GM18951 (cell line): ENCODE measurements around the gene UST.

Experiments used
- POLR2A ChIP-seq: IDR thresholded peaks from 4 replicates; pipeline ENCODE4 v1.6.1; 2011; ENCODE audit warnings: mild to moderate bottlenecking; ENCODE audit not compliant: insufficient read length, insufficient read depth; ENCODE audit errors: extremely low read depth
- in situ Hi-C: fragments of 300-500 bp; cut with MboI; formaldehyde crosslinking; loops from one replicate; pipeline ENCODE4 v1.12.0; 2022; ENCODE audit warnings: low sequenced_read_pairs, mixed read lengths, inconsistent platforms; ENCODE audit not compliant: unreplicated experiment

The UST gene

DNA sequence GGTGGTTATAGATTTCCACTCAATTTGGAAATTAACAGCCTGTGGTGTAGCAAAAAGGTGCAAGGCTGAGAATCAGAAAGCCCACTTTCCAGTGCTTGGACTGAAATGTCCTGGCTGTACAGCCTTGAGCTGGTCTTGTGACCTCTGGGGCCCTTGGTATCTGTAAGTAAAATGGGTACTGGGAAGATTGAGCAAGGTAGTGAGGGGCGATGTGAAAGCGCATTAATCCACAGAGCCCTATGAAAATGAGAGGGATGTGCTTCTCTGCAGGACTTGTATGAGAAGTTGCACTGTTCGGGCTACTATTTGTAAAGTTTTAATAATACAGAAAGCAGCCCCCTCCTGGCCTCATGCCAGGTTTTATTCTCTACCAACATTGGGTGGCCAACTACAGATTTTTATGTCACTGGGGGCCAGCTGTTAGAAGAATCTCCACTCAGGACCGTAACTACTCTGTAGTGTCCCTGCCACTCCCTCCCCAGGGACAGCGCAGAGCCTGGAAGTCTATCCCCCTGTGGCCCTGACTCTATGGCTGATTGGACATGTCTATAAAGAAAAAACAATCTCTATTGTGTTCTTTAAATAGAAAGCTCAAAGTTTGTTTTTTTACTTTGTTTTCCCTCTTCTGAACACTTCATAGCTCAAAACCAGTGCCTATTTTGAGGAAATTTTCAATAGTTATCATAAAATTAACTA, 316.0 kb downstream of the UST start:
- TF ChIP-seq POLR2A = no peak
- in situ Hi-C loops = no loop called here

DNA sequence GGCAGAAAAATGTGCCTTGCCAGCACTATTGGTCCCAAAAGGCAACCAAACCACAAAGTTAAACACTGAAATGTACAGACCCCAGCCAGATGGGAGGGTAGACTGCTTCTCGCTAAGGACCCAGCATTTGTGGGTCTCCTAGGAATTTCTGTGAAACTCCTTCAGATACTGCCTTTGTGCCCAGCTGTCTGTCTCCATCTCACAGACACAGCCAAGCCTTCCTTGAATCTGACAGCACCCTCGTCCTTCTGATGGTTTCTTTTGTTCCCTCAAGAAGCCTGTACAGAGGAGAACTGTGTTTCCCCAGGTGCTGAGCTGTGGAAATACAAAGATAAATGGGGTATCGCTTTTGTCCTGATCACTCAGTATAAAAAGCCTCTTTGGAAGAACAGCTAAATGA, 316.6 kb downstream of the UST start:
- TF ChIP-seq POLR2A = no peak
- in situ Hi-C loops = no loop called here

DNA sequence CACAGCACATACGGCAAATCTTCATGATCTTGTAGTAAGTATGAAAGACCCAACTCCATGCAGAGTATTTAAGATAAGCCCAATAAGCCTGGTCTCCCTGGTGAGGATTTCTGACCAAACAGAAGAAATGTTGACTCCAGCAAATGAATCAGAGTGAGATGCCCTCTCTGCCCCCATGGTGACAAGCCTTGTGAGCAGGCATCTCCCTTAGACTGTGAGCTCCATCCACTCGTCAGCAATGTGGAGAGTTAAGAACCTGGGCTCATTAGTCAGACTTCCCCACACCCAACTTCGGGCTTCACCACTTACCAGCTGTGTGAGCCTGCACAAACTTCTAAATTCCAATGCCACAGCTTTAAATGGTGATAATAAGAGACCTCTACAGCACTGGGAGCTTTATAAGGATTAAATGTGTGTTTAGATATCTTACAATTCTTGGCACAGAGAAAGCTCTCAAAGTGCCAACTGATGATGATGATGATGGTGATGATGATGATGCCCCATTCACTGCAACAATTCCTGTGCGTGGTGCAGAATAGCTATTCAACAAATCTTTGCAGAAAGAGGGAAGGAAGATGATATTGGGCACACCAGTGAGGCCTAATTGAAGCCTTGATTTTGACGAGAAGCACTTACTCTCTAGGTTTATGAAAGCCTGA, 317.3 kb downstream of the UST start:
- TF ChIP-seq POLR2A = no peak
- in situ Hi-C loops = no loop called here

DNA sequence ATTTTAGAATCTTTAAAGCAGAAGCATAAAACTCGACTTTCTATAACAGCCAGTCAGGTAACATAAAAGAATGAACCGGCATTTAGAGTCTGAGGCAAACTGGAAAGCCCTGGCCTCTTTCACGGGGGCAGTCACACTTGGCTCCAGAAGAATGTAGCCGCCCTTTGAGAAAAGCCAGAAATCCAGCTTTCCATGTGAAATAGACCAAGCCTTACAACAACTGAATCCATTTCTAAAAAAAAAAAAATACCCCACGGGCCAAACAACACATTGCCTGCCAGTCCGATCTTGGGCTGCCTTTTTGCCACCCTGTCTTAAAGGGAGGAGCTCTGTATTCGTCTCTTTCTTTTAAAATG, 317.8 kb downstream of the UST start:
- no peak for TF ChIP-seq POLR2A
- in situ Hi-C loops = no loop called here

DNA sequence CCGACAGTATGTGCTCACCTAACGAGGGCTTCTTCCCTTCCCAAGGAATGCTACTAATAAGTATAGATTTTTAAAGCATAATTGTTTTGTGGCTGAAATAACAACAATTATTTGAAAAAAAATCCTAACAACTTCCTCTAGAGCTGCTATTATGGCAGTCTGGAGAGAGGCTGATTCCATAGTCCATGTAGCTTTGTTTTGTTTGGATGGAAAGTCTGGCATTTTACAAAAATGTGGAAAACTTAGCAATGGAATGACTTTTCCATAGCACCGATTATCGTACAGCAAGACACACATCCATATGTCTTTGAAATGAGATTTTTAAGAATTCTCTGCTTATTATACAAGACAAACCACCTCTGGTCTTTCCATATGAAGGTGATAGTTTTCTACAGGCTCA, 318.3 kb downstream of the UST start:
- no peak for TF ChIP-seq POLR2A
- in situ Hi-C loops = no loop called here

DNA sequence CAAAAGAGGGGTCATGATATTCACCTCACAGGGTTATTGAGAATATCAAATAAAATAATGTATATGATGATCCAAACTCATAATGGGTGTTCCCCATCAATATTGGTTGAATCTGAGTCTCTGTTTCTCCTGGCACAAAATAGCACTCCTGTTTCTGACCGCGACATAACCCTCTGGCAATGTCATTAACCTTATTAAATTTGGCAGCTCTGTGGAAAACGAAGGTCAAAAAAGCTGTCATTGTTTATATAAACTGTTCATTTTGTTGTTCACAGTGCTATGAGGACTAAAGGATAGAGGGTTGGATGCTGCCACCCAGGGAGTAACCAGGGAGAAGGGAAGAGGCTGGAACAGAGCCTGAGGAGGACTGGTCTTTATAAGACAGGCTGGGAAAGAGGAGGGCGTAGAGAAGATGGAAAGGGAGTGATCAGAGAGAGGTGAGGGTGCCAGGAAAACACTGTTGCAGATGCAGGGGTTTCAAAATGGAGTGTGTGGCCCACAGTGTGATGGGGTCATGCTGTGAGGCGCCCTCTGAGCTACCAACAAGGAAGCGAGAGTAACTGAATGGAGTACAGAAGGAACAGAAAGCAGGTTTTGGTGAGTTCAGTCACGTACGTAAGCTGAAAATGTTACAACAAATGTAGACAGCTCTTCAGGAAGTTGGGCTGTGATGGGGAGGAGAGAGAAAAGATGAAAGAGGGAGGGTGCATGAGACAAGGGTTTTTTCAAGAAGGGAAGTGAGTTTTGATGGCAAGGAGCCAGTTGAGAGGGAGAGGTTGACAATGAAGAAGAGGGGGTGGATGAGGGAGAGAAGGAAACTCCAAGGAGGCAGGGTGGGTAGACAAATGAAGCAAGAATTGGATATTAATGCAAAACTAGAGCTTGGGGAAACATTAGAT, 319.1 kb downstream of the UST start:
- no peak for TF ChIP-seq POLR2A
- in situ Hi-C loops = no loop called here

DNA sequence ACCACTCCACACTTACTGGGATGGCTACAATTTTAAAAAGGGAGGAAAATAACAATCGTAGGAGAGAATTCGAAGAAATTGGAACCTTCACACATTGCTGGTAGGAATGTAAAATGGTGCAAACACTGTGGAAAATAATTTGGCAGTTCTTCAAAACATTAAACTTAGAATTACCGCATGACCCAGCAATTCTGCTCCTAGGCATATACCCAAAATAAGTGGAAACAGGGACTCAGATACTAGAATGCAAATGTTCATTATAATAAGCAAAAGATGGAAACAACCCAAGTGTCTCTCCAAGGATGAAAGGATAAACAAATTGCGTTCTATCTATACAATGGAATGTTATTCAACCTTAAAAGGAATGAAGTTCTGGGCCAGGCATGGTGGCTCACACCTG, 325.2 kb downstream of the UST start:
- in situ Hi-C loops = no loop called here
- TF ChIP-seq POLR2A = no peak

DNA sequence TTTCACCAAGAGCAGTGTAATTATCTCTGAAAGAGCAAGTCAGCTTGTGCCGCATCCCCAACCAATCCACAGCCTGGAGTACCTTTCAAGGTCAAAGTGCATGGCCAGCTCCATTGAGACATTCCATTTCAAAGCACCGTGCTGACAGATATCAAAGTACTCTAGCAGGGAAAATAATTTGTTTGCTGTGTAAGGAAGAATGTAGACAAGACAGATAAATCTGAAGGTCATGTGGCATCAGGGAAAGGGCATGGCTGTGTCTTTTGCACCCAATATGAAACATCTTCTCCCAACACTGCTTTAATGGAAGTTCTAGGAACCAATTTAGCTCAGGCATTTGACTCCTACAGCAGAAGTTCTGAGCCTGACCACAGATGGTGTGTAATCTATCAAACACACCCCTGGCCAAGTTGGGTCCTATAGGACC, 328.0 kb downstream of the UST start:
- in situ Hi-C loops = no loop called here
- no peak for TF ChIP-seq POLR2A

DNA sequence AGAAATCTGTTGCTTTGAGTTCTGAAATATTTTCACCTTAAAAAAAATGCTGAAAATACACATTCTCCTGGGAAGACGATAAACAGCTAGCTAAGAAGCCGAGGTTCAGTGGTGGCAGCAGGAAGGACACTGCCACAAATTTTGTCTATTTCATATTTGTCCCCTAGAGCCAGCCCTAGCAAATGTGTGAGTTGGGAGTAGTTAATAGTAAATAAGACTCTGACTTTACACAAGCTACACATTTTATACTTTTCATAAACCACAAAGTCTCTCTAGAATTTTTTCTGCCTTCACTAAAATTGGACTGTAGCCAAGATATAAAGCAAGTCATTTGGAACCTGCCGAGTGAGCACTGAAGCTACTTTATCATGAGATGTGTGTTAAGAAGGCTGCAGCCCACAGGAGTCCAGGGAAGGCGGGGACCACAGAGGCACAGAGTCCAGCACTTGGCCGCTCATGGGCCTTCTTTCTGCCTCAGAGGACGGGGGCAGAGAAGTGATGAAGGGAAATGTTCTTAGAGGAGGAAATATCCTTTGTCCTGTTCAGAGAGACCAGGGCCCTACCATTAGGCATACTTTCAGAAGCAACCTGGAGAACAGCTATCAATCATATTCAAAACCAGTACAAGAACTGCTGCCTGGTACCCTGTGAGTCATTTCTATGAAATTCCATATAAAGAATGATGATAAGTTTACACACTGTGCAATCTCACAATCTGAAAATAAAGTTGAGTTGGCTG, 329.0 kb downstream of the UST start:
- in situ Hi-C loops = no loop called here
- no peak for TF ChIP-seq POLR2A

DNA sequence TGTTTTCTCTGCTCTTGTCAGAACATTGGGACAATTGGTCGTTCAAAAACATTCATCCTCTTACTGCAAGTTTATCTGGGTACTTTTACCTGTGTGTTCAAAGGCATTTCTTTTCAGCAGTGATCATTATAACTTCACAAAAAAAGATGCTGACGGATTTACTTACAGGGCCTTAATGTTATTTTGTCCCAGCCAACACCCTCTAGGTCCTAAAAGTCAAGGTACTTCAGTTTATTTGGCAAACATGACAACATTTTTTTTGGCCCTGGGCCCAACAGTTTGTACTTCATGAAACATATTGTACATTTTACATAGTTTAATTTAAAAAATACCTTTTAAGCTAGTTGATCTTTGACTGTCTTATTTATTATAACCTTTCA, 329.5 kb downstream of the UST start:
- in situ Hi-C loops = no loop called here
- TF ChIP-seq POLR2A = no peak

DNA sequence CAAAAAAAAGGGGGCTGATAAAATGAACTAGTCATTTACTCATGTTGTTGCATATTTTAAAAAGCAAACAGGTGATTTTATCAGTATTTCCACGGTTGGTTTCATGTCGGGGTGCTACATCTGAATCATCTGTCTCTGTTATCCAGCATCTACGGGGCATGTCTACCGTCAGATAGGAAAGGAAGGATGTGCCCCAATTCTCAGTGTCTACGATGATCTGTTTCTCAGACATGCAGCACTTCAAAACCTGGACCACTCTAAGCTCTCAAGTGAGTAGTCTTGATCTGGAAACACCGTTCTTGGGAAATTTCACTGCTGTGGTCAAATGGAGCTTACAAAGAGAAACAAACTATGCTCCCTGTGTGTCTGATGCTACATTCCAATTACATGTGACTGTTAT, 330.4 kb downstream of the UST start:
- in situ Hi-C loops = no loop called here
- no peak for TF ChIP-seq POLR2A

DNA sequence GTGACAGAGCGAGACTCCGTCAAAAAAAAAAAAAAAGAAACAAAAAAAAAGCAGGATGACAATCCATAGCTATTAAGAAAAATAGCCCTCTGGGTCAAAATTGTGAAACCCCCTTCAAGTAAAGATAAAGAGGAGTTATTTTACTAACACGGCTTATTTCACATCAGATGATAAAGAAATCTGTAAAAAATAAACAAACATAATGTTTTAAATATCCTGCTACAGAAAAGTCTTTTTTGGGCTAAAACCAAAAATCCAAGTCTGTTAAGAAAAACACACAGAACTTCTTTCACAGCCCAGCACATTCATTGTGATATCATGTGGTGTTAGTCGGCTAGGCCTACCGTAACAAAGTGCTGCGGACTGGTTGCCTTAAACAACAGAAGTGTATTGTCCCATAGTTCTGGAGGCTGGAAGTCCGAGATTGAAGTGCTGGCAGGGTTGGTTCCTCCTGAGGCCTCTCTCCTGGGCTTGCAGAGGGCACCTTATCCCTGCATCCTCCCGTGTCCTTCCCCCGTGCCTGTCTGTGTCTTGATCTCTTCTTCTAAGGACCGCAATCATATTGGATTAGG, 331.5 kb downstream of the UST start:
- in situ Hi-C loops = no loop called here
- TF ChIP-seq POLR2A = no peak

DNA sequence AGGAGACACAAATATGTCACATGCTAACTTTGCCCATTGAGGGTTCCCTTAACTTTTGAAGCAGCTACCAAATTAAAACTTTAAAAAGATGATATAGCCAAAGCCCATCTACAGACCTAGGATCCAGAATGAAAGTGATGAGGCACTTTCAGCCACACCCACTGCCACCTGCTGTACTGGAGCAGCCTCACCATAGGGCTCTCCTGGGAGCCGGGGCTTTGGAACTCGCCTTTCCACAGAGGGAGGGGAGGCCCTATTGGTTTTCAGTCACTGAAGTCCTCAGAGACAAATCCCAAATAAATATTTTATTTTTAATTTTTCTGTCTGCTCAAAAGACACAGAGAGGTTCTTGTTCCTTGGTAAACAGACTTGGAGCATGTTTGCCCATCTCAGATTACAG, 332.6 kb downstream of the UST start:
- no peak for TF ChIP-seq POLR2A
- in situ Hi-C loops = no loop called here
